ENCODE results near the gene GLIS1.

Gene GLIS1

DNA sequence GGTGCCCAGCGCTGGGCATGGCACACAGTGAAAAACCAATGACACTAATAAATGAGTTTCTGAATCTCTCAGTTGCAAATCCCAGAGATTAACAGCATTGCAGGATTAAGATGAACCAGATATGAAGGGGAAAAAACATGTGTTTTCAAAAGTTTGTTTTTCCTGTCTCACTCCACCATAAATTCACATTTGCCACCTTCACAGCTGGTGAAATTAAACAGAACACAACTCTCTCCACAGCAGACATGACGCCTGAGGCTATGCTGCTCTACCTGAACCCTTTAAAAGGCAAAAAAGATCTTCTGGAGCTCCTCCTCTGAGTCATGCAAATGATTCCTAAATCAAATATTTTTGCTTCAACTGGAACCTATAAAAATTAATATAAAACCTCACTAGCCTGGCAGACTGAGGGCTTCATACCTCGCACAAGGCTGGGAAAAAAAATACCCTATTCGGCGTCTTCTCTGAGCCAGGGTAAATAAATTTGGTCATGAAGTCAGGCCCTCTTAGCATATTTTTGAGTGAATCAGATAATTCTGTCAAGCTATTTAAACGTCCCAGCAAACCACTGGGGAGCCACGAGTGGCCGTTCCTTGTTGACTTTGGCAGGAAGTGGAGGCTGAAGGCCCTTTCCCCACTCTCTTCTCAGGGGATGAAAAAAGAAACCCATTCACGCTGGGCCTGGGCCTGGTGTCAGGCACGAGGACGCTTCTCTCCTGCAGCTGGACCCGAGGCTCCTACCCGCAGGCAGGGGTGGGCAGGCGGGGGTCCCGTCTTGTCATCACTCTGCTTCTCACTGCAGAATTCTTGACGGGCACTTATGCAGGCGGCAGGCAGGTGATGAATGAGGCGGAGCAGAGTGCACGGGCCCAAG, 226.8 kb downstream of the GLIS1 start:
- Histone ChIP-seq H4K20me1 (ENCODE audit: control insufficient read depth, insufficient read depth, low read depth, low read length) (no peaks in the 10 kb centered on the region), H3K79me2 (ENCODE audit: control insufficient read depth, low read length) (no peaks in the 10 kb centered on the region), H3K4me1 (ENCODE audit: control insufficient read depth, low read length) (no peaks in the 10 kb centered on the region), H3K4me3 (ENCODE audit: low read length) (no peak overlapping the region), H3K4me2 (ENCODE audit: low read length) (no peak overlapping the region), H3K27ac (ENCODE audit: low read depth, low read length) (no peak overlapping the region), H3K9me3 (ENCODE audit: control insufficient read depth, insufficient read depth, low read length) (no peaks in the 10 kb centered on the region), H3K9me2 (replicated peaks; ENCODE audit: control insufficient read depth, low read length) (no peaks in the 10 kb centered on the region), H3K27me3 (ENCODE audit: control insufficient read depth, low read length) (no peaks in the 10 kb centered on the region), H3F3A (ENCODE audit: control insufficient read depth, insufficient read depth) (no peaks in the 10 kb centered on the region), H3K36me3 (ENCODE audit: control insufficient read depth, low read length) (no peaks in the 10 kb centered on the region)
- TF ChIP-seq, protein P1, sequence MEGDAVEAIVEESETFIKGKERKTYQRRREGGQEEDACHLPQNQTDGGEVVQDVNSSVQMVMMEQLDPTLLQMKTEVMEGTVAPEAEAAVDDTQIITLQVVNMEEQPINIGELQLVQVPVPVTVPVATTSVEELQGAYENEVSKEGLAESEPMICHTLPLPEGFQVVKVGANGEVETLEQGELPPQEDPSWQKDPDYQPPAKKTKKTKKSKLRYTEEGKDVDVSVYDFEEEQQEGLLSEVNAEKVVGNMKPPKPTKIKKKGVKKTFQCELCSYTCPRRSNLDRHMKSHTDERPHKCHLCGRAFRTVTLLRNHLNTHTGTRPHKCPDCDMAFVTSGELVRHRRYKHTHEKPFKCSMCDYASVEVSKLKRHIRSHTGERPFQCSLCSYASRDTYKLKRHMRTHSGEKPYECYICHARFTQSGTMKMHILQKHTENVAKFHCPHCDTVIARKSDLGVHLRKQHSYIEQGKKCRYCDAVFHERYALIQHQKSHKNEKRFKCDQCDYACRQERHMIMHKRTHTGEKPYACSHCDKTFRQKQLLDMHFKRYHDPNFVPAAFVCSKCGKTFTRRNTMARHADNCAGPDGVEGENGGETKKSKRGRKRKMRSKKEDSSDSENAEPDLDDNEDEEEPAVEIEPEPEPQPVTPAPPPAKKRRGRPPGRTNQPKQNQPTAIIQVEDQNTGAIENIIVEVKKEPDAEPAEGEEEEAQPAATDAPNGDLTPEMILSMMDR (IDR thresholded peaks at IDR 0.05; ENCODE audit: low read depth, low read length, poor library complexity, severe bottlenecking): no peak
- no peak for TF ChIP-seq EZH2phosphoT487 (IDR thresholded peaks at IDR 0.05; ENCODE audit: borderline replicate concordance, low read length)

- Histone ChIP-seq H3K27ac (ENCODE audit: low read depth, low read length) (no peak overlapping the region), H3K4me1 (ENCODE audit: control insufficient read depth, low read length) (no peaks in the 10 kb centered on the region)
These were observed 227.5 kb downstream of the GLIS1 start for GRCh38 chr1:53511323-53511932.

GRCh38 chr1:53510215-53510614, 228.7 kb downstream of the GLIS1 start:
- Histone ChIP-seq H3K79me2 (ENCODE audit: control insufficient read depth, low read length) (no peaks in the 10 kb centered on the region), H3K27me3 (ENCODE audit: control insufficient read depth, low read length) (no peaks in the 10 kb centered on the region), H4K20me1 (ENCODE audit: control insufficient read depth, insufficient read depth, low read depth, low read length) (no peaks in the 10 kb centered on the region), H3K27ac (ENCODE audit: low read depth, low read length) (no peak overlapping the region), H3K9me3 (ENCODE audit: control insufficient read depth, insufficient read depth, low read length) (no peaks in the 10 kb centered on the region), H3K36me3 (ENCODE audit: control insufficient read depth, low read length) (no peaks in the 10 kb centered on the region), H3F3A (ENCODE audit: control insufficient read depth, insufficient read depth) (no peaks in the 10 kb centered on the region), H3K4me3 (ENCODE audit: low read length) (no peak overlapping the region), H3K9me2 (replicated peaks; ENCODE audit: control insufficient read depth, low read length) (no peaks in the 10 kb centered on the region), H3K4me1 (ENCODE audit: control insufficient read depth, low read length) (no peaks in the 10 kb centered on the region), H3K4me2 (ENCODE audit: low read length) (no peak overlapping the region)
- TF ChIP-seq, protein P1 (IDR thresholded peaks at IDR 0.05; ENCODE audit: low read depth, low read length, poor library complexity, severe bottlenecking): no peak
- TF ChIP-seq EZH2phosphoT487 (IDR thresholded peaks at IDR 0.05; ENCODE audit: borderline replicate concordance, low read length): no peak

More at GRCh38 chr1:53511323-53511932, 227.5 kb downstream of the GLIS1 start:
- Histone ChIP-seq H3K9me2 (replicated peaks; ENCODE audit: control insufficient read depth, low read length) (no peaks in the 10 kb centered on the region), H3F3A (ENCODE audit: control insufficient read depth, insufficient read depth) (no peaks in the 10 kb centered on the region), H3K9me3 (ENCODE audit: control insufficient read depth, insufficient read depth, low read length) (no peaks in the 10 kb centered on the region), H3K27me3 (ENCODE audit: control insufficient read depth, low read length) (no peaks in the 10 kb centered on the region), H3K4me2 (ENCODE audit: low read length) (no peak overlapping the region), H3K4me3 (ENCODE audit: low read length) (no peak overlapping the region), H4K20me1 (ENCODE audit: control insufficient read depth, insufficient read depth, low read depth, low read length) (no peaks in the 10 kb centered on the region), H3K36me3 (ENCODE audit: control insufficient read depth, low read length) (no peaks in the 10 kb centered on the region), H3K79me2 (ENCODE audit: control insufficient read depth, low read length) (no peaks in the 10 kb centered on the region)
- TF ChIP-seq, protein P1 (IDR thresholded peaks at IDR 0.05; ENCODE audit: low read depth, low read length, poor library complexity, severe bottlenecking): no peak

Data from DOHH2 (cell line).